K562 (cell line): ENCODE data around the gene HDAC5.

Source experiments
- BHLHE40 ChIP-seq: IDR thresholded peaks from 2 replicates; pipeline ENCODE4 v1.6.1; 2011; ENCODE audit warnings: low read length, improper control_type of control experiment
- CBX2 ChIP-seq: fragments of 200-600 bp; sonication (generic); IDR thresholded peaks from one replicate; pipeline ENCODE4 v1.6.1; 2012; ENCODE audit warnings: mild to moderate bottlenecking, low read length, inconsistent platforms; ENCODE audit not compliant: insufficient read depth, poor library complexity, severe bottlenecking
- DNMT1 ChIP-seq: fragments of 450-650 bp; IDR thresholded peaks from 2 replicates; pipeline ENCODE4 v1.6.1; 2016; ENCODE audit warnings: antibody characterized with exemption, mild to moderate bottlenecking
- KDM1A ChIP-seq, 2 experiments: fragments of 450-650 bp; IDR thresholded peaks; 2 replicates each; pipeline ENCODE4 v1.6.1; 2016; ENCODE audit warnings: mild to moderate bottlenecking in 2 of 2
- KLF6 ChIP-seq: fragments of 250-450 bp; sonication (Bioruptor Pico); IDR thresholded peaks from 2 replicates; pipeline ENCODE4 v1.4.0; 2020; ENCODE audit warnings: mild to moderate bottlenecking, moderate library complexity, borderline replicate concordance
- MED1 ChIP-seq: sonication (generic); formaldehyde crosslinking; IDR thresholded peaks from 2 replicates; pipeline ENCODE4 v1.8.1; 2023; ENCODE audit warnings: missing genetic modification reagents, borderline replicate concordance
- MITF ChIP-seq: IDR thresholded peaks from 2 replicates; pipeline ENCODE4 v1.6.1; 2014; ENCODE audit warnings: antibody characterized with exemption
- PATZ1 ChIP-seq: fragments of 250-450 bp; sonication (Bioruptor Pico); IDR thresholded peaks from 2 replicates; pipeline ENCODE4 v1.5.0; 2020; ENCODE audit warnings: mild to moderate bottlenecking, borderline replicate concordance
- PKNOX1 ChIP-seq: fragments of 450-650 bp; IDR thresholded peaks from 2 replicates; pipeline ENCODE4 v1.6.1; 2016
- POLR2AphosphoS5 ChIP-seq: IDR thresholded peaks from 2 replicates; pipeline ENCODE4 v1.6.1; 2011; ENCODE audit warnings: mild to moderate bottlenecking, low read depth, low read length, moderate library complexity; ENCODE audit not compliant: control insufficient read depth, insufficient read depth
- TARDBP ChIP-seq: fragments of 450-650 bp; IDR thresholded peaks from 2 replicates; pipeline ENCODE4 v1.6.1; 2016
- TEAD1 ChIP-seq, 2 experiments: fragments of 450-650 bp in 1 of 2; sonication (generic) in 1 of 2; formaldehyde crosslinking; IDR thresholded peaks; 2 replicates each; pipeline versions ENCODE4 v1.4.0 to v1.8.0; 2020 to 2022; ENCODE audit warnings: mild to moderate bottlenecking in 2 of 2, missing genetic modification reagents in 1 of 2
- TFE3 ChIP-seq: fragments of 450-650 bp; formaldehyde crosslinking; IDR thresholded peaks from 2 replicates; pipeline ENCODE4 v1.4.0; 2020; ENCODE audit warnings: mild to moderate bottlenecking, mixed read lengths
- ZNF408 ChIP-seq: fragments of 250-450 bp; sonication (Bioruptor Pico); IDR thresholded peaks from 2 replicates; pipeline ENCODE4 v1.4.0; 2020; ENCODE audit warnings: low read depth, mild to moderate bottlenecking, moderate library complexity

GRCh38 chr17:44112284-44113280 lies 10.9 kb downstream of the HDAC5 start:
- TF ChIP-seq CBX2: no peak
- no peak for TF ChIP-seq MED1
- TF ChIP-seq PKNOX1: no peak
- no peak for TF ChIP-seq TFE3 (CRISPR knock-in tag)
- no peak for TF ChIP-seq MITF
- no peak for TF ChIP-seq ZNF408 (CRISPR knock-in tag)
- no peak for TF ChIP-seq BHLHE40
- TF ChIP-seq TARDBP: no peak
- no peak for TF ChIP-seq POLR2AphosphoS5
- TF ChIP-seq TEAD1 (CRISPR knock-in tag; IDR thresholded peaks at IDR 0.05): no peak
- no peak for TF ChIP-seq KLF6 (CRISPR knock-in tag)
- TF ChIP-seq DNMT1: no peak
- no peak; a peak in 1 of 4 replicates for TF ChIP-seq KDM1A (IDR thresholded peaks at IDR 0.05)
- TF ChIP-seq PATZ1 (CRISPR knock-in tag): no peak
